K562 (cell line): ENCODE data around the gene PRKG1. TPM values are rescaled to one million over a fixed set of nuclear protein-coding genes. Genes with fewer than 3 reads are reported as not detected.

Experiments used
- ATAC-seq: fragments of 200-7000 bp; cut with Tn5 transposase; 3 replicates; pipeline ENCODE4 v1.9.1; 2020; ENCODE audit warnings: moderate library complexity
- BruUV-seq: library from RNA; stranded (reverse); fragments of 400-500 nt; replicated peaks from 2 replicates; lab custom pipeline; 2021; lab: Mats Ljungman, UMichigan
- CTCF ChIA-PET: fragments of 300-600 bp; formaldehyde crosslinking; extraction: SDS; loops from one replicate; lab custom pipeline; 2021; ENCODE audit warnings: low intra/inter-chr PET ratio; lab: Yijun Ruan, JAX
- POLR2A ChIA-PET: fragments of 300-600, 350-650 bp; sonication (Branson Sonifier 250); formaldehyde crosslinking; extraction: SDS; loops from one replicate; lab custom pipeline; 2021; ENCODE audit warnings: antibody characterized with exemption, inconsistent platforms; lab: Yijun Ruan, JAX
- DNase-seq, 4 experiments: peaks; one replicate each; pipeline versions ENCODE4 v3.0.0 to v3.0.0-alpha.2; 2011 to 2018; ENCODE audit warnings: low spot score in 3 of 4, mixed read lengths in 3 of 4; ENCODE audit errors: extremely low read depth in 1 of 4
- FAIRE-seq: peaks from 2 replicates; lab custom pipeline; 2011; peaks lifted over from hg19 to GRCh38; lab: Jason Lieb, UNC
- H2AFZ ChIP-seq: 2 replicates; pipeline ENCODE4 v1.6.0; 2011; ENCODE audit warnings: low read depth, low read length, control low read depth, inconsistent platforms
- H3K27ac ChIP-seq: fragments of 200-600 bp; 3 replicates; pipeline ENCODE4 v1.8.0; 2011; ENCODE audit warnings: low read depth, mild to moderate bottlenecking, control low read depth, inconsistent platforms, low read length, moderate library complexity, mixed read lengths; ENCODE audit errors: extremely low read depth
- H3K27me3 ChIP-seq, 2 experiments: fragments of 300-600 bp in 1 of 2; 2 replicates in 1 of 2; 3 replicates in 1 of 2; pipeline versions ENCODE4 v1.6.0 to v1.8.0; 2011; ENCODE audit warnings: inconsistent platforms in 2 of 2, low read length in 2 of 2, mild to moderate bottlenecking in 1 of 2, mixed read lengths in 1 of 2, moderate library complexity in 1 of 2; ENCODE audit not compliant: control insufficient read depth in 2 of 2, insufficient read depth in 2 of 2
- H3K36me3 ChIP-seq: fragments of 300-600 bp; 3 replicates; pipeline ENCODE4 v1.8.0; 2011; ENCODE audit warnings: mild to moderate bottlenecking, low read length, inconsistent platforms; ENCODE audit not compliant: control insufficient read depth, insufficient read depth
- H3K4me1 ChIP-seq, 2 experiments: fragments of 200-600 bp in 1 of 2; replicated peaks in 1 of 2; 2 replicates in 1 of 2; 3 replicates in 1 of 2; pipeline versions ENCODE4 v1.5.1 to v1.8.0; 2011; ENCODE audit warnings: inconsistent platforms in 2 of 2, low read length in 2 of 2, mild to moderate bottlenecking in 1 of 2, mixed read lengths in 1 of 2, moderate library complexity in 1 of 2; ENCODE audit not compliant: control insufficient read depth in 2 of 2, insufficient read depth in 2 of 2
- H3K4me2 ChIP-seq: 2 replicates; pipeline ENCODE4 v1.6.1; 2011; ENCODE audit warnings: low read length, control low read depth, inconsistent platforms, mixed read lengths; ENCODE audit not compliant: insufficient read depth
- H3K4me3 ChIP-seq: fragments of 200-600 bp; sonication (generic), shearing (Covaris generic); 2 replicates; pipeline ENCODE4 v1.5.1; 2016; ENCODE audit warnings: control low read depth, inconsistent platforms
- H3K79me2 ChIP-seq: fragments of 200-600 bp; 3 replicates; pipeline ENCODE4 v1.8.0; 2011; ENCODE audit warnings: low read length, inconsistent platforms; ENCODE audit not compliant: control insufficient read depth, insufficient read depth
- H3K9ac ChIP-seq, 2 experiments: 2 replicates each; pipeline versions ENCODE4 v1.6.0 to v1.6.1; 2011; ENCODE audit warnings: low read depth in 2 of 2, low read length in 2 of 2, control low read depth in 1 of 2, inconsistent platforms in 1 of 2, mild to moderate bottlenecking in 1 of 2, mixed read lengths in 1 of 2; ENCODE audit not compliant: insufficient read depth in 1 of 2
- H3K9me1 ChIP-seq: one replicate; pipeline ENCODE4 v1.6.0; 2011; ENCODE audit warnings: inconsistent platforms, mild to moderate bottlenecking, low read length, moderate library complexity; ENCODE audit not compliant: control insufficient read depth, insufficient read depth
- H3K9me3 ChIP-seq: replicated peaks from 2 replicates; pipeline ENCODE4 v1.5.1; 2011; ENCODE audit warnings: low read depth, low read length, inconsistent platforms; ENCODE audit not compliant: control insufficient read depth, insufficient read depth
- H4K20me1 ChIP-seq: replicated peaks from 2 replicates; pipeline ENCODE4 v1.6.1; 2011; ENCODE audit warnings: low read length, inconsistent platforms, mixed read lengths; ENCODE audit not compliant: control insufficient read depth, insufficient read depth
- FUS ChIP-seq: fragments of 200-400 bp; formaldehyde crosslinking; optimal IDR thresholded peaks from 2 replicates; pipeline ENCODE3; 2017; ENCODE audit warnings: low read depth, low read length
- NCOA1 ChIP-seq: fragments of 450-650 bp; IDR thresholded peaks from 2 replicates; pipeline ENCODE4 v1.6.1; 2016; ENCODE audit warnings: low read depth
- SMAD2 ChIP-seq: fragments of 150-350 bp; IDR thresholded peaks from 2 replicates; pipeline ENCODE4 v1.6.1; 2014; ENCODE audit warnings: low read depth, mild to moderate bottlenecking, low read length
- TFE3 ChIP-seq: fragments of 450-650 bp; formaldehyde crosslinking; IDR thresholded peaks from 2 replicates; pipeline ENCODE4 v1.4.0; 2020; ENCODE audit warnings: mild to moderate bottlenecking, mixed read lengths
- ZC3H4 ChIP-seq: sonication (generic); formaldehyde crosslinking; IDR thresholded peaks from 2 replicates; pipeline ENCODE4 v1.9.0; 2021; ENCODE audit warnings: missing genetic modification reagents, borderline replicate concordance
- ZNF398 ChIP-seq: fragments of 250-450 bp; sonication (Bioruptor Pico); IDR thresholded peaks from 2 replicates; pipeline ENCODE4 v1.8.0; 2021; ENCODE audit warnings: moderate library complexity, mild to moderate bottlenecking, inconsistent platforms
- WGBS: fragments of 100-300 bp; shearing (Covaris generic); methylation state at CpG from one replicate; pipeline ENCODE4 v1.1.6; 2016; ENCODE audit warnings: low coverage, mixed read lengths; ENCODE audit not compliant: insufficient coverage; ENCODE audit errors: missing lambda C conversion rate; 5-methylcytosine and 5-hydroxymethylcytosine counted together
- in situ Hi-C: fragments of 300-500 bp; cut with MboI; formaldehyde crosslinking; loops from 4 replicates; pipeline ENCODE4 v1.15.0; 2018; ENCODE audit warnings: inconsistent platforms, mixed read lengths
- intact Hi-C: fragments of 100-400 bp; cut with micrococcal nuclease; formaldehyde crosslinking; loops from 2 replicates; pipeline ENCODE4 v1.14.2; 2022
- polyA plus RNA-seq, 8 experiments: library from polyadenylated mRNA; depleted of rRNA in 4 of 8; stranded (reverse) in 5 of 8; unstranded in 3 of 8; fragments of >200 nt; fragmentation: Nextera tagmentation in 2 of 8; fragmentation: Illumina TruSeq in 1 of 8; extraction: Ambion mirVana in 2 of 8; extraction: Trizol in 1 of 8; gene quantifications; 2 replicates each; pipeline versions ENCODE4 v1.2.1 to v1.2.3, GENCODE V29; 2011 to 2014; ENCODE audit warnings: inconsistent platforms in 1 of 8, missing spikeins in 1 of 8
- total RNA-seq, 7 experiments: library from RNA; depleted of rRNA in 6 of 7; stranded (reverse); fragments of >200 nt in 6 of 7; fragmentation: Illumina TruSeq in 2 of 7; extraction: Trizol in 2 of 7; gene quantifications; 2 replicates each; pipeline versions ENCODE4 v1.2.1 to v1.2.3, GENCODE V29; 2011 to 2021; ENCODE audit warnings: low replicate concordance in 1 of 7

Gene PRKG1
- total and polyA plus RNA-seq, 9 of the 15 experiments (the other 6 are each of a cell fraction or from before 2014, with no cell fraction given), result 0.22 TPM; not detected in 8

GRCh38 chr10:51485668-51486067 lies 411.4 kb downstream of the PRKG1 start:
- in situ Hi-C loops, result no loop called here
- H3K9ac ChIP-seq, result no peak overlapping the region
- H3K27ac ChIP-seq, result no peak overlapping the region
- H3K36me3 ChIP-seq, result no peaks in the 10 kb centered on the region
- H3K9me1 ChIP-seq, result no peaks in the 10 kb centered on the region
- under 1% methylated on average over 5 of the region's 5 CpGs for WGBS
- ATAC-seq, result no peak
- no peaks in the 10 kb centered on the region for H3K79me2 ChIP-seq
- no peaks in the 10 kb centered on the region for H4K20me1 ChIP-seq
- POLR2A ChIA-PET, result no interaction called here
- no peak overlapping the region for H3K4me3 ChIP-seq
- TF ChIP-seq TFE3 (peak; percentile 40; the same call in 1 of the 2 replicates), ZC3H4 (CRISPR knock-in tag) (no peak)
- TF ChIP-seq, all 486 proteins: peak for 1
- Histone ChIP-seq H3K4me1 (no peaks in the 10 kb centered on the region), H3K9me3 (no peaks in the 10 kb centered on the region), H3K27me3 (no peaks in the 10 kb centered on the region), H2AFZ (no peak overlapping the region), H3K4me2 (no peak overlapping the region)
- BruUV-seq, result no TSS peak
- CTCF ChIA-PET, result no interaction called here
- FAIRE-seq (no peak), DNase-seq (no peak)
- intact Hi-C loops, result no loop called here

GRCh38 chr10:51487576-51487975 lies 413.3 kb downstream of the PRKG1 start:
- POLR2A ChIA-PET, result no interaction called here
- BruUV-seq, result no TSS peak
- no peak for DNase-seq
- ATAC-seq, result no peak
- FAIRE-seq, result no peak
- intact Hi-C loops, result no loop called here
- Histone ChIP-seq H3K9ac (no peak overlapping the region), H3K27me3 (no peaks in the 10 kb centered on the region), H3K9me1 (no peaks in the 10 kb centered on the region), H2AFZ (no peak overlapping the region), H3K4me1 (no peaks in the 10 kb centered on the region), H3K4me3 (no peak overlapping the region), H3K36me3 (no peaks in the 10 kb centered on the region), H3K27ac (no peak overlapping the region), H4K20me1 (no peaks in the 10 kb centered on the region), H3K4me2 (no peak overlapping the region), H3K79me2 (no peaks in the 10 kb centered on the region), H3K9me3 (no peaks in the 10 kb centered on the region)
- under 1% methylated on average over 5 of the region's 5 CpGs for WGBS
- in situ Hi-C loops, result no loop called here
- CTCF ChIA-PET, result no interaction called here
- TF ChIP-seq NCOA1 (no peak), FUS (no peak), SMAD2 (no peak), ZNF398 (no peak)
